ENCODE data around the gene CCDC63. TPM values are rescaled to one million over a fixed set of nuclear protein-coding genes. Genes with fewer than 3 reads are reported as not detected.
"Not testable (repeated sequence)": the region's sequence is repeated elsewhere in the genome, so short reads cannot be mapped to it uniquely, and the experiment has no call there.

The CCDC63 gene
- total RNA-seq, 1 experiment from 2014 or later: not detected

DNA sequence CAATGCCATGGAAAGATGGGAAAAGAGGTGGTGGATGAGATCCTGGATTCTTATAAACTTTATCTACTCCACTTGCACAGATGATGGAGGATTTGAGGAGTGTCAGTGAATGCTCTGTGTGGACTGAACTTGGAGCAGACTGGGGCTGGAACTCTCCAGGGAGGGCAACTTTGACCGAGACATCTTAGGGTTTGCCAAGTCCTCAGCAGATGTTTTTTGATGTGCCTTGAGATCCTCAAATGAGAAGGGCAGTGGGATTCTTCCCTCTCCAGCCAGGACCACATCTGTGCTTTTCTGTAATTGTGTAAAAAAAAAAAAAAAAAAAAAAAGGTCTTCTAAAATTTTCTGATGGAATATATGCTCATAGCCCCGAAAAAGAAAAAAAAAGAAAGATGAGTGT, 96.6 kb downstream of the CCDC63 start:
- no peak for DNase-seq
- H3K4me3 ChIP-seq: no peak overlapping the region
- peaks cover 7% of the 10 kb centered on the region; the same call in 1 of the 2 replicates for H3K9me3 ChIP-seq
- H3K27me3 ChIP-seq: no peaks in the 10 kb centered on the region; the same call in 1 of the 2 replicates
- no peaks in the 10 kb centered on the region for H3K36me3 ChIP-seq

DNA sequence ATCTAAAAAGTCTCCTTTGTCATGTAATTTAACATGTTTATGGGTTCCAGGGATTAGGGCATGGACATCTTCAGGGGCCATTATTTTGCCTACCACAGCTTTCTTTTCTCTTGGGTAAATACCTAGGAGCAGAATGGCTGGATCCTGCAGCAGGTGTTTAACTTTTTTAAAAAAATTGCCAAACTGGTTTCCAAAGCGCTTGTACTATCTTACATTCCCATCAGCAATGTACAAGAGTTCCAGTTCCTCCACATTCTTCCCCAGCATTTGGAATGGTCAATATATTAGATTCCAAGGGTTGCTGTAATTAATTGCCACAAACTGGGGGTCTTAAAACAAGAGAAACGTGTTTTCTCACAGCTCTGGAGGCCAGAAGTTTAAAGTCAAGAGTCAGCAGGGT, 101.3 kb downstream of the CCDC63 start:
- DNase-seq: no peak
- Histone ChIP-seq H3K36me3 (no peaks in the 10 kb centered on the region), H3K27me3 (peaks cover 4% of the 10 kb centered on the region), H3K4me3 (no peak overlapping the region), H3K9me3 (peaks cover 7% of the 10 kb centered on the region; the same call in 1 of the 2 replicates)

DNA sequence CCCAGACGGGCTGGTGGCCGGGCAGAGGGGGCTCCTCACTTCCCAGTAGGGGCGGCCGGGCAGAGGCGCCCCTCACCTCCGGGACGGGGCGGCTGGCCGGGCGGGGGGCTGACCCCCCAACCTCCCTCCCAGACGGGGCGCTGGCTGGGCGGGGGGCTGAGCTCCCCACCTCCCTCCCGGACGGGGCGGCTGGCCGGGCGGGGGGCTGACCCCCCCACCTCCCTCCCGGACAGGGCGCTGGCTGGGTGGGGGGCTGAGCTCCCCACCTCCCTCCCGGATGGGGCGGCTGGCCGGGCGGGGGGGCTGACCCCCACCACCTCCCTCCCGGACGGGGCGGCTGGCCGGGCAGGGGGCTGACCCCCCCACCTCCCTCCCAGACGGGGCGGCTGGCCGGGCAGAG, 103.7 kb downstream of the CCDC63 start:
- not testable (repeated sequence) for H3K4me3 ChIP-seq, H3K36me3 ChIP-seq, DNase-seq, H3K9me3 ChIP-seq
- peaks cover 12% of the 10 kb centered on the region for H3K27me3 ChIP-seq

DNA sequence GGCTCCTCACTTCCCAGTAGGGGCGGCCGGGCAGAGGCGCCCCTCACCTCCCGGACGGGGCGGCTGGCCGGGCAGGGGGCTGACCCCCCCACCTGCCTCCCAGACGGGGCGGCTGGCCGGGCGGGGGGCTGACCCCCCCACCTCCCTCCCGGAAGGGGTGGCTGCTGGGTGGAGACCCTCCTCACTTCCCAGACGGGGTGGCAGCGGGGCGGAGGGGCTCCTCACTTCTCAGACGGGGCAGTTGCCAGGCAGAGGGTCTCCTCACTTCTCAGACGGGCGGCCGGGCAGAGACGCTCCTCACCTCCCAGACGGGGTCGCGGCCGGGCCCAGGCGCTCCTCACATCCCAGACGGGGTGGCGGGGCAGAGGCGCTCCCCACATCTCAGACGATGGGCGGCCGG, 104.1 kb downstream of the CCDC63 start:
- H3K9me3 ChIP-seq, H3K4me3 ChIP-seq, DNase-seq, H3K36me3 ChIP-seq: not testable (repeated sequence)
- peaks cover 12% of the 10 kb centered on the region for H3K27me3 ChIP-seq

Other genes with a start within 250 kb of the CCDC63 start
- 19.6 and 47.5 TPM in 2 replicates for gene TCTN1, start 232.9 kb upstream of the CCDC63 start, total RNA-seq (2014; rRNA removed; shearing (Covaris generic); ENCODE audit: low replicate concordance)
- not detected in 2 replicates for gene HVCN1, start 157.9 kb upstream of the CCDC63 start, total RNA-seq (2014; rRNA removed; shearing (Covaris generic); ENCODE audit: low replicate concordance)
- gene PPP1CC, start 104.1 kb upstream of the CCDC63 start, total RNA-seq (2014; rRNA removed; shearing (Covaris generic); ENCODE audit: low replicate concordance): 118 and 155 TPM in 2 replicates
- gene MYL2, start 73.6 kb downstream of the CCDC63 start, total RNA-seq (2014; rRNA removed; shearing (Covaris generic); ENCODE audit: low replicate concordance): not detected in 2 replicates
- not detected in 2 replicates for gene CUX2, start 187.2 kb downstream of the CCDC63 start, total RNA-seq (2014; rRNA removed; shearing (Covaris generic); ENCODE audit: low replicate concordance)